NCI-H460 (cell line): ENCODE measurements around the gene PLCB1. TPM values are rescaled to one million over a fixed set of nuclear protein-coding genes. Genes with fewer than 3 reads are reported as not detected.

ENCODE experiments used
- DNase-seq: peaks from one replicate; pipeline ENCODE4 v3.0.0-alpha.2; 2016; ENCODE audit warnings: low read depth; ENCODE audit errors: extremely low read depth
- total RNA-seq: library from RNA; depleted of rRNA; stranded (reverse); fragments of >200 nt; shearing (Covaris generic); gene quantifications from 2 replicates; pipeline ENCODE4 v1.2.3, GENCODE V29; 2014

The PLCB1 gene
- total RNA-seq, 1 experiment from 2014 or later = 74.0 TPM

DNA sequence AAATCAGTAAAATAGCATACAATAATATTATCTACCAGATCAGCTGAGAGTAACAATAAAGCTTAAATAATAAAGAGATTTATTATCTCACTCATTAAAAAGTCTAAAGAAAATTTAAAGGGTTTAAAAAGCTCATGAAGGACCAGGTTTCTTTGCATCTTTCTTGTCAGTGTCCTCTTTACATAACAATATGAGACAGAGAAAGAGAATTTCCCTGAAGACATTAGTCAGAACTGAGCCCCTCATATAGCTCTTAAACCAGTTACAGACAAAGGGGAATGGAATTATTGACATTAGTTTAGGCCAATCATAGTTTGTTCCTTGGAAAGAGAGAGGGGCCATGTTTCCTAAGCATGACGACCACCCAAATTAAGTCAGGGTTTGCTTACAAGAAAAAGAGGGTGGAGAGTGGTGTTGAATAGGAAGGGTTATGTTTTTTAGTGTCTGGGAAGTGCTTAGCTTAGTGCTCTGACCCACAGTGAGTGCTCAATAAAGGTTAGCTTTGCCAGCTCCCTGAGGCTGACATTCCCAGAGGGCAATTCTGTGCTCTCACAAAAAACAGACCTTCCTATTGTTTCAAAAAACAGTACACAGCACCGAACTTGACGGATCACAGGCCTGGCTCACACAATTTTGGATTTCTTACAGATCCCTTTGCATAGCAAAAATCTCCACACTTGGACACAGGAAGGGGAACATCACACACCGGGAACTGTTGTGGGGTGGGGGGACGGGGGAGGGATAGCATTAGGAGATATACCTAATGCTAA lies 3.6 kb upstream of the PLCB1 start:
- no peak for DNase-seq

DNA sequence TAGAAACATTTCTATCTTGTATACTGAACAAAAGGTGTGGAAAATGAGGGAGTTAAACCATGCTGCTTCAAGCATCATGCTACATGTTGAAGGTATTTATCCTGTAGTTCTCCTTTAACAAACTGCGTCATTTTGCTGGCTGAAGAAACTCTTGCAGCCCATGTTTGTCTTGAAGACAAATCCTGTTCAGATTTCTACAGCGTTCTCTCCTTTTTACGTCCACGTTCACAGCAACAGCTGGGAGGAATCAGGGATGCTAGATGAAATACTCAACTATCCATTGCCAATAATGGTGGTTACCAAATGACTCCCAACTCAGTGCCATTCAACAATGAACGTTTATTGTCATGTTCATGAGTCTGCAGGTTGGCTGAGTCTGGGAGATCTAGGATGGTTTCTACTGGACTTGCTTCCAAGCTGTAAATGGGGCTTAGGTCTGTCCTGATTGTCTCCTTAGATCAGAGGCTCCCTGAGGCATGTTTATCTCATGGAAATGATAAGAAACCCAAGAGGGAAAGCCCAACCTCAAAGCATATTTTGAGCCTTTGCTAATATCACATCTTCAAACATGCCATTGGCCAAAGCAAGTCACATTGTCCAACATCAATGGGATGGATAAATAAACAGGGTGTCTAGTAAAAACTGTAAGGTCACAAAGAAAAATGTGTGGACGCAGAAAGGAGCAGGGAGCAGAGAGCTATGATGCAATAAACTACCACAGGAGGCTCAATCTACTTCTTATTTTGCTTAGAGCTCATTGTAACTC lies 2.7 kb upstream of the PLCB1 start:
- peak; percentile 45 for DNase-seq

DNA sequence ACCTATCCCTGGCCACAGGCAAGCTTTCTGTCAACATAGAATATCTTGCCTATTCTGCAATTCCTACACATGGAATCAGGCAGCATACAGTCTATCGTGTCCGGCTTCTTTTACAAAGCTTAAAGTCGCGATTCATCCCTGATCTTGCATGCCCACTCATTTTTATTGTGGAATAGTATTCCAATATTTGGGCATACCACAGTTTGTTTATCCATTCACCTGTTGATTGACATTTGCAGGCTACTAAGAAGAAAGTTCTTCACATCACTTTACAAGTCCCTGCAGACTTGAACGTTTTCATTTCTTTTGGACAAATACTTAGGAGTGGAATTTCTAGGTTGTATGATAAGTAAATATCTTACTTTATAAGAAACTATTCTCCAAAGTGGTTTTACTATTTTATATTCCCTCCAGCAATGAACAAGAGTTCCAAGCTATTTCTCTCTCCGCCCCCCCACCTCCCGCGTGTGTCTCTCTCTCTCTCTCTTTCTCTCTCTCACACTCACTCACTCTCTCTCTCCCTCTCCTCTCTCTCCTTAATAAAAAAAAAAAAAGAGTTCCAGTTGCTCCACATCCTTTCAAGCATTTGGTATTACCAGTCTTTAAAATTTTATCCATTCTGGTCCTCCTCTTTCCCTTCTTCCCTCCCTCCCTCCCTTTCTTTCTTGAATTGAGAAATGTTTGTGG lies 1.1 kb upstream of the PLCB1 start:
- DNase-seq = peak; percentile 39

DNA sequence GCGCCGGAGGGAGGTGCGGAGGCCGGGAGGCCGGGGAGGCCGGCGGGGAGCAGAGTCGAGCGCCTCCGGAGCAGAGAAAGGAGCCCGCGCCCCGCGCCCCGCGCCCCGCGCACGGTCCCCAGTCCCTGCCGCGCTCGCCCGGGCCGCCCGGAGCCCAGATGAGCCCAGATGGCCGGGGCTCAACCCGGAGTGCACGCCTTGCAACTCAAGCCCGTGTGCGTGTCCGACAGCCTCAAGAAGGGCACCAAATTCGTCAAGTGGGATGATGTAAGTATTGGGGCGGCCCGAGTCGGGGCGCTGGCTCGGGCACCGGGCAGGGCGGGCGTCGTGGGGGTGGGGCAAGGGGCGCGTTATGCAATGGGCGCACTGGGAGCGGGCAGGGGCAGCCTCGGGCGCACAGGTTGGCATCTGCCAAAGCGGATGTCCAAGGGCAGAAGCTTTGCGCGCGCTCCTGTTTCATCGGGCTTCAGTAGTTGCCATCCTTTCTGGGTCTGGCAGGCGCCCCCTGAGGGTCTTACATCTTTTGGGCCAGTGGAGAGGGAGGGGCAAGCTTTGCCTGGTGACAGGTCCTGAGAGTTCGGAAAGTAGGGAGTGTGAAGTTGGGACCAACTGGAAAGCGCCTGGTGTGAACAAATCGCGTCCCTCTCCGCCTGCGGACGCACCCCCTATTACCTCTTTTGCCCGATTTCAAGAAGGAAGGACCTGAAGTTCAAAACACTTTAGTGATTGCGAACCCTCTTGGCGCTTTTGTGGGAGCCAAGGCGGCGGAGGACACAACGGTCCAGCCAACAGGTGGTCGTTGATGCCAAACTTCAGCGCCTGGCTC lies 631 bp downstream of the PLCB1 start:
- no peak for DNase-seq

DNA sequence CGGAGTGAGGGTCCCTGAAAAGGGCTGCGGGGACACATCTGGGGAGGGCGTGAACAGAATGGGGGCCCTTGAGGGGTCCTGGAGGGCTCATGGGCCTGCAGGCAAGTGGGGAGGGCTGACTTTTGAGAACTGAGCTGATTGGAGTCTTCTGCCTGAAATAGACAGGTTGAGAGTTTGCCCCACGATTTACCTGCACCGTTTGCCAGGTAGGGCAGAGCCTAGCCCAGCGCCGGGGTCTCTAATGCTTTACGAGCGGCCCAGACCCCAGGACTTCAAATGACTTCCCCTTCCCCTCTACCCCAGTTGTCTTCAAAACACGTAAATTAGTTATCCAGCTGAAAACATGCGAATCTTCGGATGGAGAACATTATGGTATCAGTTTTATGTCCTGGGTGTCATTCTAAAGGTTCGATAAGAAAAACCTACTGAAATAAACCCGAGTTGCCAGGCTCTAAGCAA lies 1.3 kb downstream of the PLCB1 start:
- no peak for DNase-seq

DNA sequence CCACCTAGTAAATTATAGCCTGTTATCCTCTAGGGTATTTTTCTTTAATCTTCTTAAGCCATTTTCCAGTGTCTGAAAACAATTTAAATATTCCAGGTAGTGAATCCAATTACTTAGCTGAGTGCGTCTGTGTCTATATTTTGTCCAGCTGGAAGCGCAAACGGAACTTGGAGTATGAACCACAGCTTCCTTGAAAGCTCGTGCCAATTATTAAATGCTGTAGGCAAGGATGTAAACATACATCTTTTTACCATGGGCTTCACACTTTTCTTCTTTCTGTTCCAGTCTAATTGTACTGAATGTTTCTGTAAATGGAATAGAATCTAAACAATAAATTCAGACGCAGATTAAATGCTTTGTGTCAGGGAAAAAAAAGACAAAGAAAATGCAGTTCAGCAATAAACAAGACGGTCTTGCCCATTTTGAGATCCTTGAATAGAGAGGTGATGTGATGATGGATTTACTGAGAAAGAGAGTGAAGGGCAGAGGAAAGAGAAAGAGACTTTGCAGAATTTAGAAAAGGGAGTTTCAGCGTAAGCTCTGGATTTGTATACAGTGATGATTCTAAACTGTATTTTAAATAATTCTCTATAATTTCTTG lies 1.9 kb downstream of the PLCB1 start:
- DNase-seq = no peak

DNA sequence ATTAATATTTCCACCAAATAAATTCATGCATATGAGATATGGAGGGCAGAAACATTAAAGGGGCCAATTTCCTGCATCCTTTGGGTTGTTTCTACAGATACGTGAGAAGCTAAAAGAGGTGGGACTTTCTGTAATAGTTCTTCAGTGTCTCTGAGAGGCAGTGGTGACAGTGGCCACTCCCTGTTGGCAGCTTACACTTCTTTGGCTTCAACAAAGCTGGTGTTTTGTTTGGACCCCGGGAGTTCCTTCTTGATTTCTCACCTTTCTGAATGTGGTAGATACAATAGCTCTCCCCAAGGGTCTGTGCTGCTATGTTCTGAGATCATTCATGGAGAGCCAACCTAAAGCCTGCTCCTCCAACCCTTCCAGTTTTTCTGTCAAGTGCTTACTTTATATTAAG lies 7.8 kb downstream of the PLCB1 start:
- DNase-seq = no peak

DNA sequence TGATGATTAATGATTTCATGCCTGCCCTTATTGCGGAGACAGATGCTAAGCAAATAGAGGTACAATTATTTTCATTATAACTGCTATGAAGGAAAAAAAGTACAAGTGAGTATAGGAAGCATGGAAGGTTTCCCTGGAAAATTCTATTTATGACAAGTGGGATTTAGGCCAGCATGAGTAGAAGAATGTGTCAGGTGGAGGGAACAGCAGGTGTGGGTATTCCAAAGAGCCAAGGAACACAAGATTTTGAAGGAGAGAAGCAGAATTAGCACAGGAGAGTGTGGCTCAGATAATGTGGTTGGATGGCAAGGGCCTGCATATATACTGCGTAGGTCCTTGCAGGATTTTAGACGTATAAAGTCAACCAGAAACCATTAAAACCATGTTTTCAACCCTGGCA lies 11.4 kb downstream of the PLCB1 start:
- DNase-seq = no peak

DNA sequence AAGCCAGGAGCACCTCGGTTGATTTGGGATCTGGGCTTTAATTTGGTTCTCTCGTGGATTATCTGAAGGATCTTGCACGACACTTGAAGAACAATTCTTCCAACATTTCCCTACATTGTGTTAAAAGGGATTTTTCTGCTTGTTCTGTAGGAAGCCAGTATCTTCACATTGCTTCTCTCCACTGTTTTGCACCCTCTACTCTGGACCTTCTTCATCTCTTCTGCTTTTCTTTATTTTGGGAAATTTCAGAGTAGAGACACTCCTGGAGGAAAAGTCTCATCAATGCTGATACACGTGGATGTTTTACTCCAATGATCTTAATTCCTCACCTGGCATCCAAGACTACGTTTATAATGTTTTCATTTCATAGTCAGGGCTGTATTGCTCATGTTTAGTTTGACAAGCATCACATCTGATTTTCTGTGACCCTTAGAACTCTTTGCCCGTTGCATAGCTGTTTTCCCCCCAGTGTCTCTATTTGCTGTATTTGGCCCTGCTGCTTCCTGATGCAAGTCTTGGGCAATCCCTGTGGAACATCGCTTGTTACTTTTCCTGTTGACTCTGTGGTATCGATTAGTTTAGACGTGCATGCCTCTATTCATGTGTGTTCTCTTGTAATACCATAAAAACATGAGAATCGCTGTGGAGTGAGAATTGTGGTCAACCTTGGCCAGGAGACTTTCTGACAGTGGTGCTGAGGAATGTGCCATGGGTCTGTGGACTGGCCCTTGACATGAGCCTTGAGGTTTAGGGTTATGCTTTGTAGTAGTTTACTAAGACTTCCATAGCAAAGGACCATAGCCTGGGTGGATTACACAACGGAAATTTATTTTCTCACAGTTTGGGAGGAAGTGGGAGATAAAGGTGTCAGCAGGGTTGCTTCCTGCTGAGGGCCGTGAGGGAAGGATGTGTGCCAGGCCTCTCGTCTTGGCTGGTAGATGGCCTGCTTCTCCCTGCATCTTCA lies 12.5 kb downstream of the PLCB1 start:
- DNase-seq = no peak

DNA sequence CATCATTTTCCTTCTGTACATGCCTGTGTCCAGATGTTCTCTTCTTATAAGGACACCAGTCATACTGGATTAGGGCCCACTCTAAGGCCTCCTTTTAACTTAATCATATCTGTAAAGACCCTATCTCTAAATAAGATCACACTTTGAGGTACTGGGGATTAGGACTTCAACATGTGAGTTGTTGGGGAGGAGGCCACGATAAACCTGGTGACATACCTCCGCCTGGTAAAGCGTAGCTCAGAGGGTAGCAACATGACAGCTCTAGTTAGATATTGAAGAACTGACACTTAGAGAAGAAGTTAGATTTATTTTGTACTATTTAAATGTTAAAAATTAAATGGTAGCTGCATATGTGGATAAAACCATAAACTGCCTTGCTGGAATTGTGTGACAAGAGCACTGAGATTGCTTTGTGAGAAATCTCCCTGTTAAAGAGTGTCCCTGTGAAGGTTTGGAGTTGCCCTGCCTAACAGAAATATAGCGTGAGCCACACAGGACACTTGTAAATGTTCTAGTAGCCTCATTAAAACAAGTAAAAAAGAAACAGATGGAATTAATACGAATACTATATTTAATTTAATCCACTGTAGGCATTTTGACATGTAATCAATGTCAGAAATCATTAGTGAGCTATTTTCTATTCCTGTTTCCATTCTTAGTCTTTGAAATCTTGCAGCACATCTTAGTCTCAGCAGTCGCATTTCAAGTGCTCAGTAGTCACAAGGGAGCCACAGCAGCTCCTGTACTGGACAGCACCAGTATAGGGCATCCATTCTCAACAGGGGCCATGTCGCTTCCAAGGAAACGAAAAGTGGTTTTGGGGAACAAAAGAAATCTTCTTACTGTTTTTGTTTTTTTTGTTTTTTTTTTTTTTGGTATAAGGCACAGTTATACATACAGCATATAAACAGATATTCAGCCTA lies 13.4 kb downstream of the PLCB1 start:
- no peak for DNase-seq

DNA sequence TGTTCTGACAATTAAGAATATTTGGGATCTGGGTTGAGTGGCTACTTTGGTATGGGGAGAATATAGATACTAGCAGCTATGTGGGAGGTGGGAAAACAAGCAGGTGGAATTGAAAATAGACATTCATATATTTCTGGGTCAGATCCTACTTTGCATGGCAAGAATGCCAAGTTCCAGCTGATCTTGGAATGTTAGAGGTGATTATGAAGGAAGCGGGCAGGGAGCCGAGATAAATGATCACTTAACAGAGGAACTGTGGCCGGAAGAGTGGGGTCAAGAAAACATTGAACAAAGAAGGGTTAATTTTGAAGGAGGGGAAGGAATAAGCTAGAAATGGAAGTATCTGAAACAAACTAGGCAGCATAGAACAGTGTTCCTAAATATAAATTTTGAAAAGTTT lies 15.4 kb downstream of the PLCB1 start:
- no peak for DNase-seq

DNA sequence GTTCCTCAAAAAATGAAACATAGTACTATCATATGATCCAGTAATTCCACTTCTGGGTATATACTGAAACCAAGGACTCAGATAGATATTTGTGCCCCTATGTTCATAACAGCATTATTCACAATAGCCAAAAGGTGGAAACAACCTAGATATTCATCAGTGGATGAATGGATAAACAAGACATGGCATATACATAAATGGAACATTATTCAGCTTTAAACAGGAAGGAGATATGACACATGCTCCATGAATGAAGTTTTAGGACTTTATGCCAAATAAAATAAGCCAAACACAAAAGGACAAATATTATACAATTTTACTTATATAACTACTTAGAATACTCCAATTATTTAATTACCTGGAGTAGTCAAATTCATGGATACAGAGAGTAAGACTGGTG lies 16.4 kb downstream of the PLCB1 start:
- DNase-seq = no peak

DNA sequence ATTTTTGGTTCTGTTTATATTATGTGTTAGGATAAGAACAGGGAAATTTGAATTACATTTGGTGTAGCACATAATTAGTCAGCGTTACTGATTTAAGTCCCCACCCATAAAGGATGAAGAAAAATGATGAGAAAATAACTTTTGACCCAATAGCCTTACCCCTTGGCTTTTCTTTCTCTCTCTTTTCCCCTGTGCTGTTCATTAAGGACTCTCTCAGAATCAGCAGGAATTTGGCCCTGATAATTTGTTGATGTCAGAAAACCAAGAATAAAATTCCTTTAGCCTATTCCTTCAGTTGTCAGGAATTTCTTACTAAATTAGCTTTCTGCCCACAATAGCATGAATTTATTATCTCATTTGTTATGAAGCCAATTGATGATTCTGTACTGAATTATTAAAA lies 18.5 kb downstream of the PLCB1 start:
- DNase-seq = no peak

DNA sequence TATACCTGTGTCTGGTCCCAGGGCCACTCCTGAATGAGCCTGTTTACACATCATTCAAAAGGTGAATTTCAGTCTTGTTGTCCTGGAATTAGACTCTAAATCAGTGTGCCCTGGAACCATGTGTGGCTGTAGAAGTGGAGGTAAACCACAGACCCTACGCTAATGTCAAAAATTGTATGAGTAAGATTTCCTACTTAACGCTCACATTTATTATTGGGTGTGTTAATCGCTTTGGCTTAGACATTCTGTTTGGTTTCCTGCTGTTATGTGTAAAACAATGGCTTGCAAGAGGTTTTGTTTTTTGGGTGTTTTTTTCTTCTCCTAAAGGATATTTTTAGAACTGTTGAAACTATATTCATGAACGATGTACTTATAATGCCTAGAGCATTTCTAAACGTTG lies 19.3 kb downstream of the PLCB1 start:
- no peak for DNase-seq

DNA sequence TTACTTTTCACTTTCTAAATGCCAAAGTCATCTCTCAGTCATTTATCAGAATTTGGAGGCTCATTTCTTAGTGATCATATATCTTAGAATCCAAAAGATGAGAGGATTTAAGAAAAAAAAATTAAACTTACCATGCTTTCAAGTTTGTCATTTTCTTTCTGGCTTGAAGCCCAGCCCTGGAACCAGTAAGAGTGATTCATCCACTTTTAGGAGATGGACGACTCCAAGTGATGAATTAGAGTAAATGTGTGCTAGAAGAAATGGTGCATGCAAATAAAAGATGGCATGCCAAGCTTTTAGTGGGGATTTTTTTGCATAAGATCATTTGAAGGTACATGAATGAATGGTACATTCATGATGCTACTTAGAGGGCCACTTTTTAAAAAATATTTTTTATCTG lies 20.1 kb downstream of the PLCB1 start:
- DNase-seq = no peak

DNA sequence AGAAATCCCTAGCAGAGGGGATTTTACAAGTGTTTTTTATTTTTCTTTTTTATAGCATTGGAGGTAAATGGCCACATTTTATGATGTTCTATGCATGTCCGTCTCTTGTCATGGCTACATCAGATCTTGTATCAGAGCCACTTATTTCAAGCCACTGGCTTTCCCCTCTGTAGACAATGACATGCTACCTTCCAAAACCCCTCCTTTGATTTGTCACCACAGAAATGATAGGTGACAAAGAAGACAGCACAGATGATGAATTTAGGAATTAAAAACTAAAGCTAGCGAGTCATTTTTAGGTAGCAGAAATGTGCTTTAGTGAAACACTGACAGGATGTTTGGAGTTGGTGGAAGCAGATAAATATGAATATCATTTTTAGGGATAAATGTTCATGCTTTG lies 20.8 kb downstream of the PLCB1 start:
- no peak for DNase-seq

DNA sequence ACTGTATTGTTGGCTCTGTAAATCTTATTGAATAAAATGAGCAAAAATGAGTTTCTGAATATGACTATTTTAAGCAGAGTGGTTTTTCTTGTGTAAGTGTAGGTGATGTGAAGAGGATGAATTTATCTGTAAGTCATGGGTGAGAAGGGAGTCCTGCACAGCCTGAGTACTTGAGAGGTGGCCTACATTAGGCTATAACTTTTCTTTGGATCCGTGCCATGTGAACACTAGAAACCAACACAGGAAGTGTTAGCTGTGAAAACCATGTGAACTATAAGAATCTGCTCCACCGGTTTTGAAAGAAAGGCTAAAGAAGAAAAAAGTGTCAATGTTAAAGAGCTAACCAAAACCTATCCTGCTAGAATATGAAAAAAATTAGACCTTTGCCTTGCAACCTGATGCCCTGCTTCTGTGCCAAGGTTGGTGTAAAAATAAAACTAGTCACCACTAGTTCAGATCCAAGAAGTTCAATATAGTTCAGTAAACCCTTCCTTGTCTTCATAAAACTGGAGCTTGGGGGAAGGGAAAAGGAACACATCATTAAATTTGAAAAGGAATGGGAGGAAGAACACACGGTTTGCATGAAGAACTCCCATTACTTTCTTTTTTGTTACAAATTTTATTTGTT lies 21.3 kb downstream of the PLCB1 start:
- DNase-seq = no peak

DNA sequence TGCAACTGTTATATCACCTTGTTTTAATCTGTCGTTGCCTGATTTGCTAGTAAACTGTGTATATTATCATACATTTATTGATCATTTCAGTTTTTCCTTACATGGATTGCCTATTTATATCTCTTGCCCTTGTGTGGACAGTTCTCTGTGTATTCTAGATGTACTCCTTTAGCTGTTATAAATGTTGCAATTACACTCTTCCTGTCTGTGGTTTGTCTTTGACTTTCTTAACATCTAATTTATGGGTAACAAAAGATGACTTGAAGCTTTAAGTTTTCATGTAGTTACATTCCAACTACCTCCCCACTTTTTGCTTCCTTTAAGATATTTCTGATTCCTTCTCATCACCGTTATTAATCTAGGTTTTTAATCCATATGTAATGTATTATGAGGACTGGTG lies 22.6 kb downstream of the PLCB1 start:
- DNase-seq = no peak
